AG04450 (cell line): ENCODE results near the gene HLA-DOA. TPM values are rescaled to one million over a fixed set of nuclear protein-coding genes. Genes with fewer than 3 reads are reported as not detected.

Experiments
- CTCF ChIA-PET: fragments of 300-600, 350-600 bp; formaldehyde crosslinking; extraction: SDS; loops from one replicate; lab custom pipeline; 2022; ENCODE audit warnings: antibody characterized with exemption, inconsistent platforms; lab: Charles Lee
- POLR2A ChIA-PET: fragments of 350-600 bp; formaldehyde crosslinking; extraction: SDS; loops from one replicate; lab custom pipeline; 2021; ENCODE audit warnings: antibody characterized with exemption, inconsistent platforms; lab: Yijun Ruan, JAX
- DNase-seq: peaks from one replicate; pipeline ENCODE4 v3.0.0-alpha.2; 2011; ENCODE audit warnings: low read depth, low spot score
- H3K27ac ChIP-seq: one replicate; pipeline ENCODE4 v1.5.1; 2012; ENCODE audit warnings: low read depth, low read length, control low read depth
- H3K27me3 ChIP-seq: one replicate; pipeline ENCODE4 v1.6.0; 2012; ENCODE audit warnings: low read length; ENCODE audit not compliant: control insufficient read depth, insufficient read depth
- H3K4me3 ChIP-seq: 2 replicates; pipeline ENCODE4 v1.5.1; 2011; ENCODE audit warnings: mild to moderate bottlenecking, low read depth, low read length, control low read depth
- H3K9me3 ChIP-seq: 2 replicates; pipeline ENCODE4 v1.5.1; 2012; ENCODE audit warnings: low read length; ENCODE audit not compliant: control insufficient read depth, insufficient read depth
- CTCF ChIP-seq: IDR thresholded peaks from 2 replicates; pipeline ENCODE4 v1.5.1; 2011; ENCODE audit warnings: low read depth, low read length, control low read depth, inconsistent platforms
- polyA plus RNA-seq: library from polyadenylated mRNA; depleted of rRNA; stranded (reverse); fragments of >200 nt; gene quantifications from 2 replicates; pipeline ENCODE4 v1.2.3, GENCODE V29; 2011

Gene HLA-DOA
- polyA plus RNA-seq, 1 experiment: not detected

- Histone ChIP-seq H3K9me3 (no peaks in the 10 kb centered on the region; the same call in 1 of the 2 replicates), H3K4me3 (no peak overlapping the region), H3K27ac (no peak overlapping the region), H3K27me3 (peaks cover 30% of the 10 kb centered on the region)
- no peak for DNase-seq
- POLR2A ChIA-PET: no interaction called here
- CTCF ChIA-PET: no interaction called here
- TF ChIP-seq CTCF: no peak
These were observed 1.5 kb downstream of the HLA-DOA start for GRCh38 chr6:33007831-33008400.

- ChIA-PET CTCF (interaction anchor here (0.7 kb wide), 1 partner anchor 77 kb away, joined by 3 read pairs; no protein-coding TSS in a partner anchor), POLR2A (no interaction called here)
- no peak overlapping the region for H3K27ac ChIP-seq
- peaks cover 36% of the 10 kb centered on the region for H3K27me3 ChIP-seq
- H3K9me3 ChIP-seq: no peaks in the 10 kb centered on the region; the same call in 1 of the 2 replicates
- no peak overlapping the region for H3K4me3 ChIP-seq
- DNase-seq: no peak
- no peak for TF ChIP-seq CTCF
These were observed 4.5 kb downstream of the HLA-DOA start for GRCh38 chr6:33004940-33005339.

- no peaks in the 10 kb centered on the region for H3K9me3 ChIP-seq
- no peak overlapping the region for H3K27ac ChIP-seq
- ChIA-PET POLR2A (no interaction called here), CTCF (no interaction called here)
- peaks cover 30% of the 10 kb centered on the region for H3K27me3 ChIP-seq
- H3K4me3 ChIP-seq: no peak overlapping the region
- no peak for DNase-seq
- no peak for TF ChIP-seq CTCF
These were observed 7.7 kb downstream of the HLA-DOA start for GRCh38 chr6:33001685-33002084.

- H3K27ac ChIP-seq: no peak overlapping the region
- POLR2A ChIA-PET: no interaction called here
- no peaks in the 10 kb centered on the region for H3K9me3 ChIP-seq
- peaks cover 35% of the 10 kb centered on the region for H3K27me3 ChIP-seq
- no peak for TF ChIP-seq CTCF
- CTCF ChIA-PET: interaction anchor here (2.3 kb wide), 1 partner anchor 15 kb away, joined by 8 read pairs; no protein-coding TSS in a partner anchor
- no peak for DNase-seq
- H3K4me3 ChIP-seq: no peak overlapping the region
These were observed 9.3 kb downstream of the HLA-DOA start for GRCh38 chr6:33000055-33000454.

- Histone ChIP-seq H3K9me3 (no peaks in the 10 kb centered on the region), H3K27ac (no peak overlapping the region), H3K4me3 (no peak overlapping the region), H3K27me3 (peaks cover 21% of the 10 kb centered on the region)
- TF ChIP-seq CTCF: no peak
- DNase-seq: no peak
- ChIA-PET POLR2A (no interaction called here), CTCF (interaction anchor here (1.8 to 3.0 kb wide), 2 partner anchors 11 to 62 kb away, joined by 4 to 9 read pairs; no protein-coding TSS in a partner anchor)
These were observed 13.9 kb downstream of the HLA-DOA start for GRCh38 chr6:32995448-32995847.
